Measurements from ENCODE around the gene PLXNA4. TPM values are rescaled to one million over a fixed set of nuclear protein-coding genes. Genes with fewer than 3 reads are reported as not detected.

Gene PLXNA4
- polyA plus RNA-seq, 1 donor = 2.6 TPM

DNA sequence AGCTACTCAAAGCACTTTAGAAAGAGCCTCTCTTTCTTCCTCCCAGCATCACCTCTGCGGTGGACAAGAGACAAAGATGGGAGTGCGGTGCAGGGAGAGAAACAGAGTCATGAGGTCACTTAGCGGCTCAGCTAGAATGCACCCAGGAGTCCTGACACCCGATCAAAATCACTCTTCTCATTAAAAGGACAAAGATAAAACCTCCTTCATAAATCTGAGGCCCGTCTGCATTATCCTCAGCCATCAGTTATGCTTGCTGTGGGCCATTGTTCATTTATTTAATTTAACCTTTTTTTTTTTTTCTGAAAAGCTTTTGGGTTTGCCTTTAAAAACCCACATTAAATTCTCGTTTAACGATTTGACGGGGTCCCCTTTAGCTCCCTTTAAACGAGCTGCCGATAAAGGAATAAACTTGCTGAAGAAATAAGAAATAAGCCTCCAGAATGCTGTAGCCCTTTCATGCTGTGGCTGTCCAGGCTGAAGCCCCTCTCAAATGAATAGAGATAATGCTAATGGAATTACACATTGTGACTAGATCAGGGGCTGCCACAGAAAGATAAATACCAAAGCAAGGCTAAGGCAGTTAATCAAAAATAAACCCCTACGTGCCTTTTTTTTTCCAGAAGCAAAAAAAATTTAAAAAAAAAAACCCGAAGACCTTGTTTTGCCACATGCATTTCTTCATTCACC lies 16.1 kb upstream of the PLXNA4 start:
- no peak for DNase-seq

DNA sequence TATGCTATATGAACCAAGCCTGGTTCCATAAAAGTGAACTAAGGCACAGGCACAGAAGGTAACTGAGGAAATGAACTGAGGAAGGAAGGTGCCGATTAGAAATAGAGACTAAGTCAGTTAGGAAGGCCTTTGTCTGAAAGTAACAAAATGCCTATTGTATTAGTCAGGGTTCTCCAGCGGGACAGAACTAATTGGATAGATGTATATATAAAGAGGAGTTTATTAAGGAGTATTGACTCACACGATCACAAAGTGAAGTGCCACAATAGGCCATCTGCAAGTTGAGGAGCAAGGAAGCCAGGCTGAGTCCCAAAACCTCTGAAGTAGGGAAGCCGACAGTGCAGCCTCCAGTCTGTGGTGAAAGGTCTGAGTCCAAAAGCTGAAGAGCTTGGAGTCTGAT lies 13.9 kb upstream of the PLXNA4 start:
- no peak for DNase-seq

DNA sequence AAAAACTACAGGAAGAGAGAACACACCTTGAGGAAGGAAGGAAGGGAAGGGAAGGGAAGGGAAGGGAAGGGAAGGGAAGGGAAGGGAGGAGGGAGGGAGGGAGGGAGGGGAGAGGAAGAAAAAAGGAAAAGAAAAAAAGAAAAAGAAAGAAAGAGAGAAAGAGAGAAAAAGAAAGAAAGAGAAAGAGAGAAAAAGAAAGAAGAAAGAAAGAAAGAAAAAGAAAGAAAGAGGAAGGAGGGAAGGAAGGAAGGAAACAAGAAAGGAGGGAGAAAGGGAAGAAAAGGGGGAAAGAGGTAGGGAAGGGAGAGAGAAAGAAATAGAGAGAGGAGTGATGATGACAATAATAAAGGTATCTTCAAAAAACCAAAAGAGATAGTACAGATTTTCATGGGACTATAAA lies 12.3 kb upstream of the PLXNA4 start:
- no peak for DNase-seq

DNA sequence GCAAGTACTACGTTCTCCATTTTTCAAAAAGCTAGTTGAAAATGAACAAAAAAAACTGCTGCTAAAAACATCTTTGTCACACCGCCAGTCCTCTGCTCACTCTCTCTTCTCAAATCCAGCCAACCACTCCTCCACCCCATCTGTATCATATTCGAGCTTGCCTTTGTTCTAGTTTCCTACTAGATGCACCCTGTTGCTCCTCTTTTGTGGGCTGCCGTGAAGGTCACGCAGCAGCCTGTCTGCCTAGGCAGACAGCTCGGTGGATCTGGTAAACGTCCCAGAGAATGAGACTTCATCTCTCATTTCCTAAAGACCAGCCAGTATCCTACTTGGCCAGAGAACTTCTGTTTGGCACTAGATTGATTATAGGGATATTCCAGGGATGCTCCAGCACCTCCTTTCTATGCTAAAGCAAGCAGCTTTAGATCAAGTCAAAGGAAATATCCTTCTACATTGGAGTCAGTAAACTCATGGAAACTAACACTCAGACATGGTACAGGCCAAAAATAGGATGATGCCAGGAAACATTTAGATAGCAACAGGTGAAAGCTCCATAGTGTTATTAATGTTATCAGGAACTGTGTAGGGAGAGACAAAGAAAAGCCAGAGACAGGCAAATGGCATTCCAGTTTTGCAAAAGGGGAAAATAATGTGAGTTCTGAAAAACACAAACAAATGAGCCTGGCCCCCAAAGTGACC lies 8.7 kb upstream of the PLXNA4 start:
- no peak for DNase-seq

DNA sequence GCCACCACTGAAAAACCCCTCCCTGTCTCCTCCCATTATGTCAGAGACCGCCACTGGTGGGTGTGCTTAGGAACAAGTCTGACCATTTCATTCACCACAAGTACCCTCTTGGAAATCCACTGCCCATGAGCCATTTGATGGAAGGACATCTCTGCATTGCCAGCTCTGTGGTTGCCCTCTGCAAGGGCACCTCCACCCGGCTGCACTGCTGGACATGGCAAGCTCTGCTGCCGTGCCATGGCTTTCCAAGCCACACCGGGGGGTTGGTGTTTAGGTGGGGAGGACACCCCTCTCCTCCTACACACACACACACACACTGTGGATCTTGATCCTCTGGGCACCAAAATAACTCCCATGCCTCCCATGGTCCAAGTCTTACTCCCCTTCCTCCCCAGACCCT lies 5.2 kb upstream of the PLXNA4 start:
- DNase-seq = no peak

DNA sequence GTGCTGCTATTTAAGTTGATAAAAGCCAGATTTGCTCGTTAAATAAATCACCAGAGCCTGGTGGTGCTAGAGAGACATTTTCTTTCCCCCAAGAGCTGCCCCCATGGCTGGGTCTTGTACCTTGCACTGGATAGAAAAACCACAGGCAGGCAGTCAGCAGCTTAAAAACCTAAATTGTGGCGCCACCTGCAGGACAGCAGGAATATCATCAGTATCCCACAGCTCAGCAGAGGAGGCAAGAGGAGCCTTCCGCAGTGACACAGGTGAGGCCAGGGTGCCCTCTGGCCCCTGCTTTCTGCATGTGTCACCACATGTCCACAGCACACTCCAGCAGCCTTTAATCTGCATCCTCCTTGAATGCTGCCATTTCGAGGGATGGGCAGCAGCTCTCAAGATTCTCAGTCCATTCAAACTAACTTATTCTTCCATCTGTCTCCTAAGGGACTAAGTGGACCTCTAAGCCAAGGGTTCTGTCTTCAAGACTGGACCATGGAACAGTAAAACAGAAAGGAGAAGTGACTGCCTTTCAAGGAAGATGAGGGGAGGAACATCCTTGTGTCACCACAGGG lies 4.5 kb upstream of the PLXNA4 start:
- DNase-seq = peak; percentile 77

DNA sequence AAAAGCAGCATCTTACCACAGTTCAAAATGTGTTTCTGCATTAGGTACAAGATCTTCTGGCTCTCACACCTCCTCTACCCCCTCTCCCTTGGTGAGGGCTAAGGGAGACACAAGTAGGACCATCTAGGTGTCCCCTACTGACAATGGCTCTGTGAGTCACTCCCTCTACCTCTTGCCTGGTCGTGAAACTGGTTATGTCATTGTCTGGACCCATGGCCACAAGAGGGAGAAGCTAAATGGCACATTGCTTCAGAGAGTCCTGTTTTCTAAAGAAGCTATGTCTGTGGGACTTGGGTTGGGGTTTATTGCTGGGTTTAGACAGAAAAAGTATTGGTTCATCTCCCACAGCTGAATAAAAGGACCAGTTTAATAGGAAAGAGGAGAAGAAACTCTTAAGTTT lies 4.0 kb upstream of the PLXNA4 start:
- DNase-seq = no peak

DNA sequence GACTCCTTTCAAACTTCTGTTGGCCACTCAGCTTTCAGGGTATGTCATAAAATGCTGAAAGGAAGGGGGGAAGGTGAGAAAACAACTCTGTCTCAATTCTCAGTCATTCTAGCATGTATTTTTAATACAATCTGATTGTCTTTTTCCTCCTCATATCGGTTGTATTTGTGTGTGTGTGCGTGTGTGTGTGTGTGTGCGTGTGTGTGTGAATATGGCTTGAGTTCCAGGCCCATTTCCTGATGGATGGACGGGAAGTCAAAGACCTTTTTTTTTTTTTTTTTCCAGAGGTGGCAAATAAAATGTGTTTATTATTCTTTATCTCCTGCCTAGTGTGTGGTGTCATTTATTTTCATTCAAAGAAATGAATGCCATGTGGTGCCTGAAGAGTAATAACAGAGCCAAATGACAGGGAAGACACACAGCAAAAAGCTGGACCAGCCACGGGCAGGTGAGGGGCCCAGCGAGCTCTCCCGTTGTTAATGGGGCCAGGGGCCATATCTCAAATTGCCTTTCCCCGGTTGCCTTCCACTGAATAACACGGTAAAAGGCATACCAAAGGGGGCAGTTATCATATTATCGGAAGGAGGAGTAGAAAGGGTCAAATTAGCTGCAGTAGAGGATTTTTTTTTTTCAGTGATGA lies 3.1 kb upstream of the PLXNA4 start:
- no peak for DNase-seq

DNA sequence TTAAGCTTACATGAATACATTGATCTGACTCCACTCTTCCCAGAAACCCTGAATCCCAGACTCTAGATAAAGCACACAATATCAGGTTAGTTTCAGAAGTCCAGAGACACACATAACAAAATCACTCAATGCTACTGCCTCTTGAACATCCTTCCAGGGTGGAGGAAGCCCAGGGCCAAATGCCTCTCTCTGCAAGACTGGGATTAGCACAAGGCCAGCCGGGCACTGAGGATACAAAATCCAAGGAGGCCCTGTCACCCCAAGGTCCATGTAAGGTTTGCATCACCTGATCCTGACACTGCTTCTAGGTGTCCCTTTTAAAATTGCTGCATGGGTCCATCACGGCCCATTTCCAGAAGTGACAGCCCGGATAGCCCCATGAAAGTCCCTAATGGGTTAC lies 2.6 kb upstream of the PLXNA4 start:
- DNase-seq = no peak

DNA sequence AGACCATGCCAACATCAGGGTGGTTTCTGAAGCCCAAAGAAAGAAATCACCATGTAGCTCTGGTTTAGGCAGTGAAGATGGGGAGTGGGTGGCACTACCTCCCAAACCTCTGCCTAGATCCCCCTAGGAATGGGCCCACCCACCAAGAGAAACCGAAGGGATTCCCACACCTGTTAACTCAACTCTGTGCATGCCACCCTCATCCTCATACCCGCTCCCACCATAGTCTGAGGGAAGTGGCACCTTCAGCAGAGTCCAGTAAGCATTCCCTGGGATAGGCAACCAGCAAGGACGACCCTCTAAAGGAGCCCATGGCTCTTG lies 1.7 kb upstream of the PLXNA4 start:
- no peak for DNase-seq

DNA sequence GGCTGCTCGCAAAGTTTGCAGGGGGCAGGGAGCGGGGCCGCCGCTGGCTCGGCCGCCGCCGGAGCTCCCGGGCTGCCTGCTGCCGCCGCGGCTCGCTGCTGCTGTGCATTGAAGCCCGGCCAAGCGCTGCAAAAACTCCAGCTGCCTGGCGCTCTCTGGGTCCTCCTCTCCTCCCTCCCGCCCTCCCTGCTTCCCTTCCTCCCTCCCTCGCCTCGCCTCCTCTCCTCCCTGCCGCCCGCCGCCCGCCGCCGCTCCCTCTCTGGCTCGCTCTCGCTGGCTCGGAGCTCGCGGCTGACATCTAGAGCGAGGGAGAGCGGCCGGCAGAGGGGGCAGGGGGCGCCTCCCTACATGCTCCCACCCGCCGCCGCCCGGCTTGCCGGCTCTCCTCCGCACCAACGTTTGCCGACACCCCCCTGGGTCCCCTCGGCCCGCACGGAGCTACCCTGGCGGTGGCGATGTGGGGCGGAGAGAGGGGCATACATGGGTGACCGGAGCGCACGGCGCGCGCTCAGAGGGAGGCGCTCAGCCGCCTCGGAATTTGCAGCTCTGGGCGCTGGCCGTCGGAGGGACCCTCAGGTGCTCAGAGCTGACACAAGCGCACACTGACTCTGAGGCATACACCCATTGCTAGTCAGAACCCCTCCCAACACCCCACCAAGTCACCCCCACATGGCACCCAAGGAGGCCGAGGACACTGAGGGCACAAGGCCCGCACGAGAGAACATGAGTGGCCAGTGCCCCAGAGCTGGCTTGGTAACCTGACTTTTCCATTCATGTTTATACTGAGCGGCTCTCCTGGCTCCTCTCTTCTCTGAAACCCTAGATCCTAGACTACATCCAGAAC lies 1.2 kb upstream of the PLXNA4 start:
- peak; percentile 85 for DNase-seq

DNA sequence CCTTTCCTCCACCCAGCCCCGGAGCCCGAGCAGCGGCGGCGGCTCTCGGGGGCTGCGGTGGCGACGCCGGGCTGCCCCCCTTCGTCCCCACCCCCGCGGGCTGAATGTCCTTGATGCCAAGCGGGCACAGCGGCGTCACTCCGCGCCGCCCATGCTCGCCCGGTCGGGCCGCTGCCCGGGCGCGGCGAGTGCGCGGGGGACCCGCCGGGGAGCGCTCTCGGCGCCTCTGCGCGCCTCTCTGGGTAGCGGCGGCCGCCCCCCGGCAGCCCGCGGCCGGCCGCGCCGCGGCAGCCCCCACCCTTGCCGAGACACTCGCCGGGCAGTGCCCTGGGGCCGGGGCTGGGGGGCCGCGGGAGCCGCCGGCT lies 433 bp upstream of the PLXNA4 start:
- DNase-seq = no peak

DNA sequence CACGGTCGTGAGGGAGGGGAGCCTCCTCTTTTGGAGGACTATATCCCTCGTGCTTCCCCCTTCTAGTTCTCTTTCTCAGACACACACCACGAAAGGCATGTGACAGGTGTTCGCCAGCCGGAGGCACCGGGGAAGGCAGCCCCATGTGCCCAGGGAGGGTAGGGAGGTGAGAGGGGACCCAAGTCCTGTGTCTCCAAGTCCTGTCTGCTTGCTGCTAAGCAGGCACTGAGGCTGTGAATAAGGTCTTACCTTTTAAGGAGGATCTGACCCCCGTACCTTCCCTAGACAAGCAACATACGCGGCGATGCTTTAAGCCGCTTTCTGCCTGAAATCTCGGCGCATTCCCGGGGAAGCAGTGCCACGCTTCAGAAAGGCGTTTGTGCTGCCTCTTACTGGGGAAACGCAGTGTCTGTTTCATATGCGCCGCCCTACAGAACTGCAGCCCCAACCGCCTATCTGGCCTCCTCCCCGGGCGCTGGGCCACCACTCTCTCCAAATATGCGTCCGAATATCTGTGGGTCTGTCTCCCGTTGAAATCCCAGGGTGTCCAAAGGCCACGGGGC lies 770 bp downstream of the PLXNA4 start:
- DNase-seq = peak; percentile 60

DNA sequence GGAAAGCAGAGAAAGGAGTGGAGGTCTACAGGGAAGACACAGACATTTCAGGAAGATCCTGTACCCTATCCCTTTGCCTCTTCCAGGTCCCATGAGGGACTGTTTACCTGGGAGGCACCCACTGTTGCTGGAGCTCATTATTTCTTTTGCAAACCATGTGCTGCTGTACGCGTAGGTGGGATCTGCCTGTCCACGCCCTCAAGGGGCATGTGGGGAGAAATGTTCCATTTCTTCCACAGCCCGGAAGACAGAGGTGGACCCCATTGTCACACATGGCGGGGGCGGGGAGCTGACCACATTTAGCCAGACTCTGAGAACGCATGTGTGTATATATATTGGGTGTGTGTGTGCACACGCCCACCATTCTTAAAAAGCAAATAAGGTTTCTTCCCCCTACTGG lies 2.0 kb downstream of the PLXNA4 start:
- DNase-seq = no peak

DNA sequence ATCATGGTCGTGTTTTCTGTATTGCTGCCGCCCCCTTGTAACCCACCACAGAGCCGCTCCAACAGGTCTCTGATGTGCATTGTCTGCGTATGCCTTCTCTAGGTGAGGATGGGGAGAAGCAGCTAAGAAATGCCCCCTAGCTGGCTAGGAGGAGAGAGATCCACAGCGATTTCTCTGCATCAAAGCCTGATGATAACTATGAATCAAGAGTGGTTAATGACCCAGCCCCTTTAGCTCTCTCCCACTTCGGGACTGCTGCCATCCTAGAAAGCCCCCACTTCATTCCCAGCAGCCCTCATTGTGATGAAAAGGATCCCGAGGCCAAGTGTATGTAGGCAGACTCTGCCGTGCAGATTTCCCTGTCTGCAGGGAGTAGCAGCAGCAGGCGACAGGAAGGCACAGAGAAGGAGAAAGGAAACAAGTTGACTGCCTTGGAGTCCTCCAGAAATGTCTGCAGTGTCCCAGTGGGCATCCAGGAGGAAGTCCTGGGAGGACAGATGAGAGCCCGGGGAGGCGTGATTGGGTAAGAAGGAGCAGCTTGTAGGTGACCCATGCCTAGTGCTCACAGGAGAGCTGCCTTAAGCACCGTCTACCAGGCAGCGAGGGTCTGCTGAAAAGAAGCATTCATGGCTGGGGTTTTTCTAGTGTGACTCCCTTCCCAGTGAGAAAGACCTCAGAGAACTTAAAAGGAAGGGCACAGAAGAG lies 2.9 kb downstream of the PLXNA4 start:
- DNase-seq = no peak

DNA sequence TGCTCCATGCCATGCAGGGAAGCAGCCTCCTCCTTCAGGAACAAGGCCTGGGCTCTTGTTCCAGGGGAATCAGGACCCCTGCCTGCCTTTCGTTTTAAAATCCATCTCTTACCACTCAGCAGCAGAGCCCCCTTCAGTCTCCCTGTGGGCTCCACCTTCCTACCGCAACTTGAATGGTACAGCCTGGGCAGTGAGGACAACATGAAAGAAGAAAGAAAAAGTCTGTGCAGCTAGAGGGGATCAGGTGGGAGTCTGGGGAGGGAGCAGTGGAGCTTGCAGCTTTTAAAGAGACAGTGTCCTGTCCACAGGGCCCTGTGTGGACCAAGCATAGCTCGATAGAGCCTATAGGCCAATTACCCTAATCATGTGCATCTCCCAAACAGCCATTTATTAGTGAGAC lies 3.7 kb downstream of the PLXNA4 start:
- no peak for DNase-seq

DNA sequence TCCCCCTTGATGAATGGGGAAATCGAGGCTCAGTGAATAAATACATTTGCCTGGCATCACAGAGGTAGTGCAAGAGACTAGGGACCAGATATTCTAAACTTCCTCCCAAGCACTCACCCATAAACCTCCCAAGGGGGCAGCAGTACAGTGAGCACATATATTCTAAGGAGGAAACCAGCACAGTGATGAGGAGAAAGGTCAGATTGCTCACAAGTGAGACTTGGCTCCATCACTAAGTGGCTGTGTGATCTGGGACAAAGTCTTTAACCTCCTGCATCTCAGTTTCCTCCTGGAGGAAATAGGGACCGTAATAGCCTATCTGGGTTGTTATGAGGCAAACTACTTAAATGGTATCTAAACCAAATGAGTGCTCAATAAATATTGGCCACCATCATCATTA lies 4.3 kb downstream of the PLXNA4 start:
- DNase-seq = no peak

DNA sequence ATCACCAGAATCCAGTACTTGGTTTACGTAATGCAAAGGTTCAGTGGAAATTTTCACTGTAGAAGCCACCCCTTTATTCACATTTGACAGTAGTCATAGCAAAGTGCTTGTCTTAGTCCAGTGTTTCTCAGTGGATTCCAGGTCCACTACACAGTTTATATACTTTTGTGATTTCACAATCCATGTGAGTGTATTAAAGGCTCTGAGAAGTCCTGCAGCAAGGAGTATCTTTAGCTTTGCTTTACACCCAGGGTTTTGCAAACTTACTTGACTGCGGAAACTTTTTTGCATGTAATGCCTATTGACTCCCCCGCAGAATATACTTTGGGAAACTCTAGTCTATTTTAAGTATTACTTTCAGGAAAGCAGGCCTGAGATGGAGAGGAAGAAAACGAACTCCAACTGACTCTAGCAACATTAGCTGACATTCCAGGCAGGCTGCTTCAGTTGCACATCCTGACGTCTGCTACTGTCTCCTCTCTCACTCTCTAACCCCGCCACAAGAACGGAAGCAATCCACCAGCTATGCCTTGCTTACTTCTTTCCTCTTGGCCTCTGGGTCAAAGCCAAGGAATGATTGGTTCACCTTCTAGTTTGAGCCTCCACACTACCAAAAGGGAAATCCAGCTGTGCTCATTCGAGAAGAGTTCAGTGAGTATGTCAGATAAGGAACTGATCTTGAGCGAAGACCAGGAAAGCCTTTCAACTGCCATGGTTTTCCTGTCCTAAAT lies 6.2 kb downstream of the PLXNA4 start:
- DNase-seq = no peak

DNA sequence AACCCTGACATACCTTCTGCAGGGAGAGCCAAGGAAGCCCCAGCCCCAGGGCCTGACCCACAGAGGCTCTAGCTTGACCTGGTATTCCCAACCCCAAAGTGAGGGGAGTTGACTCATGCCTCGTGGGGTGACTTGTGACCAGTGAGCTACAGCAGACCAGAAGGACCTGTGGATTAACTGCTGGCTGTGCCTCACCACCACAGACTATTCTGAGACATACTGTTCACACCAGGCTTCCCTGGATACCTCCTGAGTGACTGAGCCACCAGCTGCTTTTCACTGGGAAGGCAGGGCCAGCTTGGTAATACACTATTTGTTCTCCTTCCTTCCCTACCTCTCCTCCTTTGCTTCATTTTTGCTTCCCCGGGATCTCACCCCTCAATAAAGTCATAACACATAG lies 7.3 kb downstream of the PLXNA4 start:
- no peak for DNase-seq

DNA sequence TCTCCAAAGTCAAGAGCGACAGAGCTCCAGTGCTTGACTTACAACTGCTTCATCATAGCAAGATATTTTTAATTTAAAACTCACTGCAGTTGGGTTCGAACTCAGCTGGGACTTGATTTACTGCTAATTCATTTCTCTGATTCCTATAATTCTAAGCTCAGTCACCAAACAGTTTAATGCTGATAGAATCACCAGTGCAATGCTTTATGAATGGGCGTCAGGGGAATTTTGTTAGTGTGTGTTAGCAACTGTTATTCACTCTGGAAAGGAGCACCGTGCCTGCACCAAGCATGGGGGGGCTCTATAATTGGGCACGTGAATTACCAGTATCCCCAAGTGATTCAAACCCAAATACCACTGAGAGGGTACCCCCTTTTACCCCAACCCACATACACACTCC lies 10.4 kb downstream of the PLXNA4 start:
- DNase-seq = no peak

DNA sequence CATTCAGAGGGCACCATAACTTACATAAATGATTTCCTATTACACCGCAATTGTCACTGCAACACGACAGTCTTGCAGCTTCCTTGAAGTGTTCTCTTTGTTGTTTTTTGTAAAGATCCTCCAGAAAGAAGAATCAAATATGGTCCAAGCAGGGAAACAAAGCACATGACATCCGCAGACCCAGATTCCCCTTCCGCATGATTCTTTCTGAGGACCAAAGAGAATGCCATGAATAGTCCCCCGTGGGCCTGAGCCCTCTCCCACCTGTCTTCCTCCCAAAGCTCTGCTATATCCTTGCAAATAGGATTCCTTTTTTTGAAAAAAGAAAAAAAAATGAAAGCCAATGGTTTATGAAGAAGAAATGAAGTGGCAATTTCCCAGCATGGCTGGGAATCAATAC lies 10.8 kb downstream of the PLXNA4 start:
- DNase-seq = no peak
